GM12873 (cell line): ENCODE data around the gene PLB1.

ENCODE experiments used
- CTCF ChIP-seq: IDR thresholded peaks from 2 replicates; pipeline ENCODE4 v1.5.1; 2012; ENCODE audit warnings: low read depth, mild to moderate bottlenecking, moderate library complexity, low read length, control low read depth; ENCODE audit not compliant: insufficient read depth; ENCODE audit errors: missing control alignments

The PLB1 gene

DNA sequence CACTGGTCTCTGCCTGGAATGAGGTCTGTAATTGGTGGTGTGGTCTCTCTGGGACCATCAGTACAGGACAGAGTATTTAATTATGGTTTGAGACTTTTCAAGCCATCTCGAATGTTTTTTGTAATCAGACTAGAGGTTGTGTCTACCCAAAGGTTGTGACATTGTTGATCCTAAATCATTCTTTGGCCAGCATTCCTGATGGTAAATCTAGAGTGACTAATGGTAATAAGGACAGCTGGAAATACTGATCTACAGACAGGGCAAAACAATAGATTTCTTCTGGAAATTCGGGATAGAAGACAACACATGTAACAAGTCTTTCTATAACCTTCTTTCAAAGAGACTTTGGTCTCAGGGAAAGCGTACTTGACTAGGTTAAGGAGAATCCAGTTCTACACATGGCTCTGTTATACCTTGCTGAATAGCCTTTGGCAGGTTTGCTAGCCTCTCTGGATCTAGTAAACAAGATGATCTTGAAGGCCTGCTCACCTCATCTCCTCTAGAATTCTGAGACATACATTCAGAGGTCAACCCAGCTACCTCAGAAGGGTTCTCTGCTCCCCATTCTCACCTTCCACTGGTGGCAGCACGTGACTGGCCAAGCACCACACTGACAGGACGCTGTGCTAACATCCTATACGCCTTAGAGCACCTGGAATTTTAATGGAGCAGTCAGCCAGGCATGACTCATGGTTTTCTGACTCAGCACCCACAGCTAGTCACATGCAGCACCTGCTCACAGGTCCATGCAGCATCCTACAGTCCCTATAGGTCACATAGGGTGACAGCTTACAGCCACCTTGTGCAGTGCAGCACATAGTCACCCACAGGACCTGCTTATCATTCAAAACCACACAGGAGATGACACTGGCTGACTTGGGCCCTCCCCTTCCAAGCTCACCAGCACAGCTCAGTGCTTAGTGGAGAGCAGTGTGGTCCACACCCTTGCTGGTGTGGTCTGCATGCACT, 12.2 kb downstream of the PLB1 start:
- no peak for TF ChIP-seq CTCF

- no peak for TF ChIP-seq CTCF
Measured at GRCh38 chr2:28509361-28509760, 13.5 kb downstream of the PLB1 start.

DNA sequence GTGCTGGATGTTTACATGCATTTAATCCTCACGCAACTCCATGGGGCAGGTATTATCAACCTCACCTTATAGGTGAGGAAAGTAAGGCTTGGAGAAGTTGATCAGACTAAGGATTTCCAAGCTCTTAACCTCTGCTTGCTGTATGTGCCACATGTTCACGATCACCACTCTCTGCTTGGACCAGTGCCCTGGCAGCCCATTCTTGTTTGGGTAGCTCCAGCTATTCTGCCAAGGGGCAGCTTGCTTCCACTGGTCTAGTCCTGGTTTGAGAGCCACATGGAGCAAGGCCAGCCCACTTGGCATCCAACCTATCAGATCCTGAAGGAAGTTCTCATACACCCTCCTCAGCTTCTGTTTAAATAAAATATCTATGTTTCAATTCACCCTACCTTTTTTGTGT, 14.3 kb downstream of the PLB1 start:
- no peak for TF ChIP-seq CTCF

DNA sequence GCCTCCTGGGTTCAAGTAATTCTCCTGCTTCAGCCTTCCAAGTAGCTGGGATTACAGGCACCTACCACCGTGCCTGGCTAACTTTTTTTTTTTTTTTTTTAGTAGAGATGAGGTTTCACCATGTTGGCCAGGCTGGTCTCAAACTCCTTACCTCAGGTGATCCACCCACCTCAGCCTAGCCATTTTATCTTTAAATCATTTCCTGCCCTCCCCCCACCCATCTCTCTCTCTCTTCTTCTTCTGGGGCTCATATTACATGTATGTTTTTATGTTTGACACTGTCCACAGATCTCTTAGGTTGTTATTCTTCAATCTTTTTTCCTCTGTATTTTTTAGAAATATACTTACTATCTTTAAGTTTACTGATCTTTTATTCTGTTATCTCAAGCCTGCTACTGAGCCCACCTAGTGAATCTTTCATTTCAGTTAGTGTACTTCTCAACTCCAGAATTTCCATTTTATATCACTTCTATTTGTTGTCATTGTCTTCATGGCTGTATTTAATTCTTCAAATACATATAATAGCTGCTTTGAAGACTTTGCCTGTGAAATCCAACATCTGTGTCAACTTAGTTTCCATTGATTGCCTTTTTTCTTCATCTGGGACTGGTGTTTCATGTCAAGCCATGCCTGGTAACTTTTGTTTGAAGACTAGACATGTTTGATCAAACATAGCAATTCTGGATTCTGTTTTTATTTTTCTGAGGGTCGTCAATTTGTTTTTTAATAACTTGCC, 16.2 kb downstream of the PLB1 start:
- TF ChIP-seq CTCF: no peak

DNA sequence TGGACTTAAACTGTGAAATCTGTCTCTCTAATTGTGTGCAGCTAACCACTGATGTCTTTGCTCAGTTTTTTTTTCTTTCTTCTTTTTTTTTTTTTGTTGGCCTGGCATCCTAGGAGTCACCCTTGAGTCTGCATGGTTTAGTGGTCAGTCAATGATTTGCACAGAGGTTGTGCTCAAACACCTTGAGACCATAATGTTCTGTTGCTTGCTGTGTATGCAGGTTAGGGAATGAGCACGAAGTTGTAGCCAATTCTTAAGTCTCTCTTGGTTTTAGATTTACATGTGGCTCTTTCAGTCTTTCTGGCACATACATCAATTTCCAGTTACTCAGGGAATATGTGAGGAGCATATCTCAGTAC, 16.7 kb downstream of the PLB1 start:
- no peak for TF ChIP-seq CTCF

DNA sequence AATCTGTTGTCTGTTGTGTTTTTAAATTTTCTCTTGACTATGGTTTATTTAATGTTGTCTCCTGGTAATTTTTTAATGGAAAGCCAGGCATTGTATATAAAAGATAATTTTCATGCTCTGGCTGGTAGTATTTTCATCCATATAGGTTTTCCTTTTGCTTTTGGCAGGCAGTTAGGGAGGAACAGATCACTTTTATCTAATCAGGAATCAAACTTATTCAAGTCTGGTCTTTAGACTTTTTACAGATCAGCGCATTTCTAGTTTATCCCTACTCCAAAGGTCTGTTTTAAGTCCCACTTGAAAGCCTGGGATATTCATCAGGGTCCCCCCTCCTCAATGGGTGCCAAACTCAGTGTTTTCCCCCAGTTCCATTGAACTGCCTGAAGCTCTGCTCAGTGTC, 17.2 kb downstream of the PLB1 start:
- no peak for TF ChIP-seq CTCF

- TF ChIP-seq CTCF: no peak
Measured at GRCh38 chr2:28515176-28515751, 19.4 kb downstream of the PLB1 start.
